Measurements from ENCODE around the gene CDKL5. TPM values are rescaled to one million over a fixed set of nuclear protein-coding genes. Genes with fewer than 3 reads are reported as not detected.
"Not testable (repeated sequence)": the region's sequence is repeated elsewhere in the genome, so short reads cannot be mapped to it uniquely, and the experiment has no call there.

The CDKL5 gene
- total RNA-seq: 1.9 TPM

GRCh38 chrX:18425199-18426003 is at the start of gene CDKL5:
TSS of gene CDKL5 (plus strand) at chrX:18425608. CDS start at chrX:18507097, 81,489 bp downstream.
- peak; percentile 77 to 98 (median 96) for DNase-seq (ENCODE audit: low read depth in 2 of 3, low spot score in 2 of 3)

DNA sequence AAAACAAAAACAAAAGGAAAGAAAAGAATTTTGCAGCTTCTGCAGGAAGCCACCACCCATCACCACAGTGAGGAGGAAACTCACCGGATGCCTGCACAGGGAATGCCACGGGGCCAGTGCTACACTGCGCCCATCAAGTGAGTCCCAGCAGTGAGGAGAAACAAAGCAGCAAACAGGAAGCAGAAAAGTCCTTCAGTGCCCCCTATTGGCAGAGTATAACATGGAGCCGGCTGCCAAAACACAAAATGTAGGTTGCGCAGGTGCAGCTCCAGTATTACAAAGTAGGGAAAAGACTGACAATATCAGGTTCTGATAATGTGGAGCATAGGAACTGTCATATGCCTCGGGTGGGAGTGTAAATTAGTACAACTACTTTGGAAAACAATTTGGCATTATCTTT is 47.6 kb upstream of the CDKL5 start:
- DNase-seq (ENCODE audit: low read depth in 2 of 3, low spot score in 2 of 3): peak in 2 of 3 donors; percentile 50 to 73

DNA sequence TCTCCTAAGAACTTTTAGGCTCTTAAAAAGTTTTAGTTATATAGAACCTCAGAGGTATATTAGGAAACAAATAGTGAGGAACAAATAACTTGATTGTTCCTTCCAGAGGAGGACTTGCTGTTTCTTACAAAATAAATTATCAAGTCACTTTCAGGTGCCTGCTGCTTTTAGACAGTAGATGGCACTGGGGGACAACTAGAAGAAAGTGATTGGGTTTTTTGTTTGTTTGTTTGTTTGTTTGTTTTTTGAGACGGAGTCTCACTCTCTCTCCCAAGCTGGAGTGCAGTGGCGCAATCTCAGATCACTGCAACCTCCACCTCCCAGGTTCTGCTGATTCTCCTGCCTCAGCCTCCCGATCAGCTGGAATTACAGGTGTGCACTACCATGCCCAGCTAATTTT is 35.4 kb upstream of the CDKL5 start:
- no peak for DNase-seq (ENCODE audit: low read depth in 2 of 3, low spot score in 2 of 3)

DNA sequence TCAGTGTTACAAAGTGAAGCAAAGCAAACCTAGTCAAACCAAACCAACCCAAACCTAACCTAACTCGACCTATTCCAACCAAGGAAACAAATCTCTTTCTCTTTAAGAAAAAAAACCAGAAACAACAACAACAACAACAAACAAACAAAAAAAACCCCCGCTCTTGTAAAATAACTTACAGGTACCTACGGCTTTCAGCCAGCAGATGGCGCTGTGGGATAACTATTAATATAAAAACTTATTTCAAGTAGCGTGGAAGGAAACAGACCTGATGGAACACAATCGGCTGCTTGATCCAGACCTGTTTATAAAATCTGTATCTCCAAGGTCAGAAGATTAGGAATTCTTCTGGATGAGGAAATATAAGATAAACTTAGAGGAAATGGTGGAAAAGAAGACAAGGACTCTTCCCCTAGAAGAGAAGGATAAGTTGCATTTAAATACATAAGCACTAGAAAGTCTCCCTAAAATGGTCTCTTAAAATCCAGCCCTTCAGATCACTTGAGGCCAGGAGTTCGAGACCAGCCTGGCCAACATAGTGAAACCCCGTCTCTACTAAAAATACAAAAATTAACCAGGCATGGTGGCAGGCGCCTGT is 34.4 kb upstream of the CDKL5 start:
- peak; percentile 43 to 54 (median 51) for DNase-seq (ENCODE audit: low read depth in 2 of 3, low spot score in 2 of 3)

GRCh38 chrX:18394477-18394876 is 30.9 kb upstream of the CDKL5 start:
- DNase-seq (ENCODE audit: low read depth in 2 of 3, low spot score in 2 of 3): no peak

DNA sequence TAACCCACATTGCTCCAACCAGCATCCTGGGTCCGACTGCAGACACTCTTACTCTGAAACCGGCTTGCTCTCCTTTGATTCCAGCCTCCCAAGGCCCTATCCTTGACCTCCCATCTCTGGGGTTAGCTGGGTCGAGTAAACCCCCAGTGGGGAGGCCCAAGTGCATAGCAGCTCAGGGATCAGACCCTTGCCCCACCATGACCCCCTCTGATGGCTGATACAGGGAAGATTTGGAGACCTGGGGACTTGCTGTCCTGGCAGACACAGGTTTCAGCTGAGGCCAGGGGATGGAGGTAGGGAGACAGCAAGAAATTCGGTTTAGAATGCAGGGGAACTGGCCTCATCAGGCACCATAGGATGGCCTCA is 23.6 kb upstream of the CDKL5 start:
- no peak for DNase-seq (ENCODE audit: low read depth in 2 of 3, low spot score in 2 of 3)

DNA sequence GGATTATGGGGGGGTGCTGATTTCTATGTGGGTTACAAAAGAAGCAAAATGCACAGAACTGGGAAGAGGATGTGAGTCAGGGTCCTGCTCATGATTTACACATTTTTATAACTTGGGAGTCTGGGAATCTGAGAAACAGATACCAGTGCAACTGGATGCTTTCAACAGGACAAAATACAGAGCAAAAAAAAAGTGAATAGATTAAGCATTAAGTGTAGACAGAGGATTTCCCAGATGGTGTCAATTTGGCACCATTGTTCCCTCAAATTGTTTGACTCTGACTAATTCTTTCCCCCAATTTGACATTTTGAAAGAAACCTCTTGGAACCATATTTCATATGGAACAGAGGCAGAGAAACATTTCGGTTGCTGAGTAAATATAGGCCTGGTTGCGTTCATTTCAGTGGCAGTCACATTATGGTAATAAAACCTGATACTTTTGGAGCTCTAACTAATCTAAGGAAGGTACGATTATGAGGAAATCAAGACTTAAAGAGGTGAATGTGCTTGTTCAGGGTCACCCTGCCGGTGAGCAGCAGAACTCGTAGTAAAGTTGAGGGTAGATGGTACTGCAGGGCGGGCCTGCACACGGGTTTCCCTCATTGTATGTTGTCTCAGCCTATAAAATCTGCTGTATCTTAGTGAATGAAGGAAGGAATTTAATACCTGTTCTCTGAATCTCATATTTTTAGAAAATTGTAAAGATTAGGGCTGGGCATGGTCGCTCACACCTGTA is 18.7 kb upstream of the CDKL5 start:
- DNase-seq (ENCODE audit: low read depth in 2 of 3, low spot score in 2 of 3): no peak

DNA sequence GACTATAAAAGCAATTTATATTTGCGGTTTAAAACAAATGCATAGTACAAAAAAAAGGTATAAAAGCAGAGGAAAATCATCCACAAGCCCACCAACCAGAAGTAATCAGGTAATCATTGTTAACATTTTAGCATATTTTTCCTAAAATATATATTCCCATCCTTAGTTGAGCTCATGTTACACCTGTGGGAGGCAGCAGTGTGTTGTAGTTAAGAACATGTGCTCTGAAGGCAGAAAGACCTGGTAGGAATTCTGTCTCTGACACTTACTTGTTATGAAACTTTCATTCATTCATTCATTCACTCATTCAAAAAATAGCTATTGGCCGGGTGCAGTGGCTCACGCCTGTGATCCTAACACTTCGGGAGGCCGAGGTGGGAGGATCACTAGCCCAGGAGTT is 15.4 kb upstream of the CDKL5 start:
- DNase-seq (ENCODE audit: low read depth in 2 of 3, low spot score in 2 of 3): peak in 1 of 3 donors; percentile 41

GRCh38 chrX:18415386-18415785 is 10.0 kb upstream of the CDKL5 start:
- DNase-seq (ENCODE audit: low read depth in 2 of 3, low spot score in 2 of 3): no peak

DNA sequence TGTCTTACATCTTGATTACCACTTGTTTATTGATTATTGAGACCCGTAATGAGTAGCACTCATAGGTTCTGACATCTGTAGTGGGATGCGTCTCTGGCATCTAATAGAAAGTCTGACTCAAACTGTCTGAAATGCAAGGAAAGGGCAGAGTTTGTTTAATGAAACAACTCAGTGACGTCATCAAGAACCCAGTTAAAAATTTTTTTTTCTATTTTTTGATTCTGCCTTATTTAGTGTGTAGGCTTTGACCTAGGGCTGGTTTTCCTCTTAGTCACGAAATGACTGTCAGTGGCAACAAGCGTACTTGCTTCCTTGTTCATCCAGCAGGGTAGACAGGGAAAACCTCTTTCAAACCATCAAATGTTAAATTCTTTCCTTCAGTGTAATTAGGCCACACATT is 3.1 kb upstream of the CDKL5 start:
- DNase-seq (ENCODE audit: low read depth in 2 of 3, low spot score in 2 of 3): no peak

GRCh38 chrX:18422886-18423285 is 2.5 kb upstream of the CDKL5 start:
- DNase-seq (ENCODE audit: low read depth in 2 of 3, low spot score in 2 of 3): no peak

GRCh38 chrX:18424482-18425198 is 768 bp upstream of the CDKL5 start:
- peak; percentile 10 to 37 (median 25) for DNase-seq (ENCODE audit: low read depth in 2 of 3, low spot score in 2 of 3)

- no peak for DNase-seq (ENCODE audit: low read depth in 2 of 3, low spot score in 2 of 3)
These were observed 554 bp downstream of the CDKL5 start for GRCh38 chrX:18426004-18426320.

DNA sequence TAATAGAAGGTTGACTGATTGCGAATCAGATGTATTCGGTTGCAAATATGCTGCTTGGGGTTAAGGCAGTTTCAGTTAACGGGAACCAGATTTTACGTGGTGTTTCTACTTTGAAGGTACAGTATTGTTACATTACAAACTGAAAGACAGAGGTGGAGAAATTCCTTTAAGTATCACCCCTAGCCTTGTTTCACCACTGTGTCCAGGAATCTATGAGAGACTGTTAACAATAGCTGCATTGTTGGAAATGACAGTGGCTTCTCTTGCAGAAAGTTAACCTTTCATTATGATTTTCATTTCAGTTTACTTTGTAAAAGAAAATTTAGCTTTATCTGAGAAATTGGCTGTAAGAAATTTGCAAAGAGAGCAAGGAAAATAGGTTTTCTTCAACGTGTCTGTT is 2.6 kb downstream of the CDKL5 start:
- DNase-seq (ENCODE audit: low read depth in 2 of 3, low spot score in 2 of 3): no peak

- not testable (repeated sequence) for DNase-seq (ENCODE audit: low read depth in 2 of 3, low spot score in 2 of 3)
These were observed 7.9 kb downstream of the CDKL5 start for GRCh38 chrX:18433288-18433687.

DNA sequence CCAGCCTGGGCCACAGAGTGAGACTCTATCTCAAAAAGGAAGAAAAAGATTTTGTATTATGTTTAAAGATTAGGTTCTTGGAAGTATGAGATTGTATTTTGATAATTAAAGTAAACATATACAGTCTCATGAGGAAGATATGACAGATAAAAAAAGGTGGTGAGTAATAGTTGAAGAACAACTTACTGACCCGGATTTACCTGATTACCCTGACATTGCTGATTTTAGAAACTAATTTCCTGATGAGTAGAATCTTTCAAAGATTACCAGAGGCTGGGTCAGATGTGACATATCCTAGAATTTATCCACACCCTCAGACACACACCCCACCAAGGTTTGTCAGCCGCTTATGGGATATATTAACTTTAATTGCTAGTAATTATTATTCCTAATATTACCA is 9.5 kb downstream of the CDKL5 start:
- DNase-seq (ENCODE audit: low read depth in 2 of 3, low spot score in 2 of 3): no peak

GRCh38 chrX:18436017-18436416 is 10.6 kb downstream of the CDKL5 start:
- DNase-seq (ENCODE audit: low read depth in 2 of 3, low spot score in 2 of 3): no peak

DNA sequence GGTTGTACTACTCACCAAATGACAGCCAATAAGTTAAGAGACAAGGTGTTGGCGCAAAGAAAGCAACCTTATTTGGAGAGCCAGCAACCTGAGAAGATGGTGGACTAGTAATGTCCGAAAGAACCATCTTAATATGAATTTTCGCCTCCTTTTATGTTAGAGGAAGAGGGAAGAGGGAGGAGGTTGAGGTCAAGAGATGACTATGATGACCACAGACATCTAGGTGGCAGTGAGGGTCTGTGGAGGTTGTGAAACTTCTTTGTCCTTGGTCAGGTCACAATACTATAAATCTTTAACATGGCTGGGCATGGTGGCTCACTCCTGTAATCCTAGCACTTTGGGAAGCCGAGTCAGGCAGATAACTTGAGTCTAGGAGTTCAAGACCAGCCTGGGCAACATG is 15.4 kb downstream of the CDKL5 start:
- no peak for DNase-seq (ENCODE audit: low read depth in 2 of 3, low spot score in 2 of 3)

DNA sequence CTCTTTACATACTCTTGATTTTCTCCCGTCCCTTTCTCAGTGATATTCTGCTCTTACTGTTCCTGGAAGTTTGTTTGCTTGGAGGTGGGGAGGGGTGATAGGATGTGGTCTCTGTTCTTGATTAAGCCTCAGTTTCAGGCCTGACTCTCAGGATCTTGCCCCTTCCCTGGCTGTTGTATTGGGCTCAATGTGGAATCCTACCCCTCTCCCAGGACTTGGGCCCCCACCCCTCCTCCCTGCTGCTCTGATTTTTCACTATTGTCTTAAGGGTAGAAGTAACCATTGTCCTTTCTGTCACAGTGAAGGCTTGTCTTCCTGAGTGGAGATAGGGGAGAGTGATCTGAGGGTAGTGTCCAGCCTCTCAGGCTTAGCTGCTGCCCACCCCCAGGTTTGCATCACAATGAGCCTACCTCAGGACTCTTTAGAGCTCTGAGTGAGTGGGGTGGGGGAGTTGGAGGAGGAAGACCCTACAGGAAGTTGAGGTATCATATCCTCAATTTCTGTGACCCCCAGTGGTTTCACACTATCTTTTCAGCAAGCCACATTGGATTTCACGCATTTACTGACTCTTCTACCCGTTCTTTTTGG is 16.5 kb downstream of the CDKL5 start:
- DNase-seq (ENCODE audit: low read depth in 2 of 3, low spot score in 2 of 3): no peak

- DNase-seq (ENCODE audit: low read depth in 2 of 3, low spot score in 2 of 3): no peak
These were observed 23.0 kb downstream of the CDKL5 start for GRCh38 chrX:18448416-18448815.

DNA sequence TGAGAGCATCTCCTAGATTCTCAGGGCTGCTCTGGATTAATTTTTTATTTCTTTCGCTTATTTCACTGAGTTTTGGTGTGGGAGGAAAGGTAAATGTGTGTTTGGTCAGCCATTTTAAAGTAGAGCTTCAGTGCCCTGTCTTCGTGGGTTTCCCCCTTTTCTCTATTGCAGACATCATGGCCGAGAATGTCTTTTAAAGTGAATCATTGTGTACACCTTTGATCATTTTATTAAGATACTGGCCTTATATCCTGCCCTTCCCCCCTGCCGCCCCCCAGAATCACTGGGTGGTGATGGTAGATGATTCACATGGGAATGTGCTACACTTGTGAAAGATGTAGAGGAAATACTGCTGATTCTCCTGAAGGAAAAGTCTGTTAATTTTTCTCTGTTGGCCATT is 23.8 kb downstream of the CDKL5 start:
- DNase-seq (ENCODE audit: low read depth in 2 of 3, low spot score in 2 of 3): no peak

Data from hematopoietic multipotent progenitor cell (in vitro differentiated cells).